Uterus (tissue), 4 donors: ENCODE data around the gene COL10A1. TPM values are rescaled to one million over a fixed set of nuclear protein-coding genes. Genes with fewer than 3 reads are reported as not detected.
A peak's percentile ranks its signal among the peaks of the same experiment; 100 is the strongest.
"Not testable (repeated sequence)": the region's sequence is repeated elsewhere in the genome, so short reads cannot be mapped to it uniquely, and the experiment has no call there.

Source experiments
- DNase-seq, 2 donors: peaks; one replicate each; pipeline ENCODE4 v3.0.0-alpha.2; 2019 to 2020
- H3K27ac ChIP-seq, 2 donors: fragments of 200-600 bp; sonication (generic); 1 replicate in 1 of 2; 2 replicates in 1 of 2; pipeline ENCODE4 v1.5.1; 2016 to 2018
- H3K27me3 ChIP-seq, 2 donors: fragments of 200-600 bp; sonication (generic); one replicate each; pipeline ENCODE4 v1.5.1; 2018 to 2019; ENCODE audit warnings: control low read depth in 1 of 2
- H3K36me3 ChIP-seq, 2 donors: fragments of 200-600 bp; sonication (generic); one replicate each; pipeline ENCODE4 v1.5.1; 2019; ENCODE audit warnings: control low read depth in 1 of 2
- H3K4me1 ChIP-seq, 2 donors: fragments of 200-600 bp; sonication (generic); one replicate each; pipeline ENCODE4 v1.5.1; 2018 to 2019; ENCODE audit warnings: control low read depth in 1 of 2
- H3K4me3 ChIP-seq, 2 donors: fragments of 200-600 bp; sonication (generic); 1 replicate in 1 of 2; 2 replicates in 1 of 2; pipeline ENCODE4 v1.5.1; 2018 to 2019; ENCODE audit warnings: mild to moderate bottlenecking in 1 of 2
- H3K9me3 ChIP-seq, 2 donors: fragments of 200-600 bp; sonication (generic); one replicate each; pipeline ENCODE4 v1.5.1; 2019; ENCODE audit warnings: control low read depth in 1 of 2
- POLR2A ChIP-seq, 2 donors: fragments of 450-650 bp; IDR thresholded peaks; one replicate each; pipeline ENCODE4 v1.6.1; 2016; ENCODE audit warnings: antibody characterized with exemption in 2 of 2, mild to moderate bottlenecking in 1 of 2, moderate library complexity in 1 of 2
- intact Hi-C: fragments of 100-400 bp; cut with DNase I; formaldehyde crosslinking; loops from one replicate; pipeline ENCODE4 v1.15.1; 2023; ENCODE audit warnings: low total_unique reads
- total RNA-seq, 4 donors: library from RNA; depleted of rRNA in 3 of 4; stranded (reverse); fragments of >200 nt in 3 of 4; gene quantifications; one replicate each; pipeline versions ENCODE4 v1.1.0 to v1.2.4, GENCODE V29; 2014 to 2023
- TF ChIP-seq, protein P1 (sequence below), 4 experiments: fragments of 200-600 bp in 2 of 4; fragments of 450-650 bp in 2 of 4; sonication (generic) in 2 of 4; IDR thresholded peaks; one replicate each; pipeline ENCODE4 v1.5.1; 2016 to 2019; ENCODE audit warnings: antibody characterized with exemption in 4 of 4, mild to moderate bottlenecking in 2 of 4, moderate library complexity in 1 of 4
- donor health status: DM: yes; HTN: yes; CAD: no.

Gene COL10A1
- total RNA-seq, 4 donors from 2014 or later, result 0.07 TPM; not detected in 3

GRCh38 chr6:116099036-116099435 lies 26.9 kb downstream of the COL10A1 start:
- Histone ChIP-seq H3K9me3 (no peaks in the 10 kb centered on the region), H3K27me3 (no peaks in the 10 kb centered on the region), H3K27ac (no peak overlapping the region), H3K4me1 (no peaks in the 10 kb centered on the region), H3K4me3 (no peak overlapping the region), H3K36me3 (no peaks in the 10 kb centered on the region)
- TF ChIP-seq, protein P1, sequence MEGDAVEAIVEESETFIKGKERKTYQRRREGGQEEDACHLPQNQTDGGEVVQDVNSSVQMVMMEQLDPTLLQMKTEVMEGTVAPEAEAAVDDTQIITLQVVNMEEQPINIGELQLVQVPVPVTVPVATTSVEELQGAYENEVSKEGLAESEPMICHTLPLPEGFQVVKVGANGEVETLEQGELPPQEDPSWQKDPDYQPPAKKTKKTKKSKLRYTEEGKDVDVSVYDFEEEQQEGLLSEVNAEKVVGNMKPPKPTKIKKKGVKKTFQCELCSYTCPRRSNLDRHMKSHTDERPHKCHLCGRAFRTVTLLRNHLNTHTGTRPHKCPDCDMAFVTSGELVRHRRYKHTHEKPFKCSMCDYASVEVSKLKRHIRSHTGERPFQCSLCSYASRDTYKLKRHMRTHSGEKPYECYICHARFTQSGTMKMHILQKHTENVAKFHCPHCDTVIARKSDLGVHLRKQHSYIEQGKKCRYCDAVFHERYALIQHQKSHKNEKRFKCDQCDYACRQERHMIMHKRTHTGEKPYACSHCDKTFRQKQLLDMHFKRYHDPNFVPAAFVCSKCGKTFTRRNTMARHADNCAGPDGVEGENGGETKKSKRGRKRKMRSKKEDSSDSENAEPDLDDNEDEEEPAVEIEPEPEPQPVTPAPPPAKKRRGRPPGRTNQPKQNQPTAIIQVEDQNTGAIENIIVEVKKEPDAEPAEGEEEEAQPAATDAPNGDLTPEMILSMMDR (IDR thresholded peaks at IDR 0.05), result no peak
- TF ChIP-seq POLR2A (IDR thresholded peaks at IDR 0.05), result no peak
- no peak for DNase-seq
- intact Hi-C loops, result no loop called here

- no peak for DNase-seq
- H3K27ac ChIP-seq, result no peak overlapping the region
- intact Hi-C loops, result no loop called here
- no peaks in the 10 kb centered on the region for H3K36me3 ChIP-seq
- H3K27me3 ChIP-seq, result no peaks in the 10 kb centered on the region
- no peak for TF ChIP-seq POLR2A (IDR thresholded peaks at IDR 0.05)
- TF ChIP-seq, protein P1 (IDR thresholded peaks at IDR 0.05), result peak; percentile 22 to 31 (median 26)
- no peaks in the 10 kb centered on the region for H3K9me3 ChIP-seq
- H3K4me3 ChIP-seq, result no peak overlapping the region
- H3K4me1 ChIP-seq, result no peaks in the 10 kb centered on the region
These were observed 28.7 kb downstream of the COL10A1 start for GRCh38 chr6:116096979-116097816.

DNA sequence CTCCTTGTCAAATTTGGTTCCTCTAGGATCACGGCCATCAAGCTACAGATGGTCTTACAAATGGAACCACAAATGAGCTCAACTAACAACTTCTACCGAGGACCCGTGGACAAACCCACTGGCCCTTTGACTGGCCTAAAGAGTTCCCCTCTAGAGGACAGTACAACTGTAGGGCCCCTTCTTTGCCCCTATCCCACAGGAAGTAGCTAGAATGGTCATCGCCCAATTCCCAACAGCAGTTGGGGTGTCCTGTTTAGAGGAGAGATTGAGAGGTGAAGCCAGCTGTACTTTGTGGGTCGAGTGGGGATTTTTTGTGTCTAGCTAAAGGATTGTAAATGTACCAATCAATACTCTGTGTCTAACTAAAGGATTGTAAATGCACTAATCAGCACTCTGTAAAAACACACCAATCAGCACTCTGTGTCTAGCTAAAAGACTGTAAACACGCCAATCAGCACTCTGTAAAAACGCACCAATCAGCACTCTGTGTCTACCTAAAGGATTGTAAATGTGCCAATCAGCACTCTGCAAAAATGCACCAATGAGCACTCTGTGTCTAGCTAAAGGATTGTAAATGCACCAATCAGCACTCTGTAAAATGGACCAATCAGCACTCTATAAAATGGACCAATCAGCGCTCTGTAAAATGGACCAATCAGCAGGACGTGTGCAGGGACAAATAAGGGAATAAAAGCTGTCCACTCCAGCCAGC lies 29.7 kb downstream of the COL10A1 start:
- H3K4me3 ChIP-seq, H3K9me3 ChIP-seq, H3K36me3 ChIP-seq, H3K27me3 ChIP-seq, H3K4me1 ChIP-seq, DNase-seq, H3K27ac ChIP-seq, intact Hi-C loops: not testable (repeated sequence)

- Histone ChIP-seq H3K9me3 (no peaks in the 10 kb centered on the region), H3K27me3 (no peaks in the 10 kb centered on the region), H3K36me3 (no peaks in the 10 kb centered on the region), H3K4me1 (no peaks in the 10 kb centered on the region), H3K27ac (no peak overlapping the region), H3K4me3 (no peak overlapping the region)
- TF ChIP-seq, protein P1 (IDR thresholded peaks at IDR 0.05), result no peak
- TF ChIP-seq POLR2A (IDR thresholded peaks at IDR 0.05), result no peak
- intact Hi-C loops, result no loop called here
- DNase-seq, result no peak
These were observed 31.9 kb downstream of the COL10A1 start for GRCh38 chr6:116094041-116094440.

DNA sequence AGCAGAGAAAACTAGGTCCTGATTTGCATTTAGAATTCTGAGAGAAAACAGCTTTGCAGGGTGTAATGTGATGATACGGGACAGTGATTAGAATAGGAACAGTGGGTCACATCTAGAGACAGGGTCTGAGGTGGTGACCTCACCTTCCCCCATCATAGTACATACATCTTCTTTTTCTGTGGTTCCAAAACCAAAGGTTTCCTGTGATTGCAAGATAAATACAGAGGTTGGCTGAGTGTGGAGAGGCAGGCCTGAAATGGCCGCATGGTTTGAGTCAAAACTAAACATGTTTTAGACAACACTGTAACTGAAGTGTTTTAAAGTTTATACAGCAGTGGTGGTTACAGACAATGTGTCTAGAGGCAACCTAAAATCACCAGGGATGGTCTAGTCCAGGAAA lies 35.7 kb downstream of the COL10A1 start:
- no peak overlapping the region for H3K4me3 ChIP-seq
- DNase-seq, result no peak
- intact Hi-C loops, result no loop called here
- TF ChIP-seq, protein P1 (IDR thresholded peaks at IDR 0.05), result no peak
- TF ChIP-seq POLR2A (IDR thresholded peaks at IDR 0.05), result no peak
- H3K9me3 ChIP-seq, result no peaks in the 10 kb centered on the region
- no peaks in the 10 kb centered on the region for H3K4me1 ChIP-seq
- H3K27ac ChIP-seq, result no peak overlapping the region
- no peaks in the 10 kb centered on the region for H3K27me3 ChIP-seq
- no peaks in the 10 kb centered on the region for H3K36me3 ChIP-seq
